Mammary epithelial cell (primary cell): Measurements from ENCODE around the gene SMTNL2.
"Not testable (repeated sequence)": the region's sequence is repeated elsewhere in the genome, so short reads cannot be mapped to it uniquely, and the experiment has no call there.

Source experiments
- CTCF ChIP-seq, 2 donors: IDR thresholded peaks in 1 of 2; conservative IDR thresholded peaks in 1 of 2; 2 replicates each; pipeline ENCODE4 v1.5.1; 2011 to 2012; ENCODE audit warnings: inconsistent platforms in 2 of 2, low read length in 2 of 2, mild to moderate bottlenecking in 2 of 2, control low read depth in 1 of 2, low read depth in 1 of 2; ENCODE audit not compliant: insufficient read depth in 1 of 2; ENCODE audit errors: extremely low read depth in 1 of 2
- EZH2 ChIP-seq: IDR thresholded peaks from 2 replicates; pipeline ENCODE4 v1.6.1; 2012; ENCODE audit warnings: low read length, inconsistent platforms, borderline replicate concordance

- TF ChIP-seq CTCF (conservative IDR thresholded peaks at IDR 0.05 in 1 of 2, IDR thresholded peaks at IDR 0.05 in 1 of 2; ENCODE audit: extremely low read depth in 1 of 2, insufficient read depth in 1 of 2, low read depth in 1 of 2, low read length in 2 of 2); EZH2: not testable (repeated sequence)
Observed at GRCh38 chr17:4624451-4624911, 40.2 kb downstream of the SMTNL2 start.
